D341Med (cell line): Measurements from ENCODE around the gene ATP2B1.

Experiments
- DNase-seq: peaks from one replicate; pipeline ENCODE4 v3.0.0; 2012; ENCODE audit warnings: low spot score

The ATP2B1 gene

DNA sequence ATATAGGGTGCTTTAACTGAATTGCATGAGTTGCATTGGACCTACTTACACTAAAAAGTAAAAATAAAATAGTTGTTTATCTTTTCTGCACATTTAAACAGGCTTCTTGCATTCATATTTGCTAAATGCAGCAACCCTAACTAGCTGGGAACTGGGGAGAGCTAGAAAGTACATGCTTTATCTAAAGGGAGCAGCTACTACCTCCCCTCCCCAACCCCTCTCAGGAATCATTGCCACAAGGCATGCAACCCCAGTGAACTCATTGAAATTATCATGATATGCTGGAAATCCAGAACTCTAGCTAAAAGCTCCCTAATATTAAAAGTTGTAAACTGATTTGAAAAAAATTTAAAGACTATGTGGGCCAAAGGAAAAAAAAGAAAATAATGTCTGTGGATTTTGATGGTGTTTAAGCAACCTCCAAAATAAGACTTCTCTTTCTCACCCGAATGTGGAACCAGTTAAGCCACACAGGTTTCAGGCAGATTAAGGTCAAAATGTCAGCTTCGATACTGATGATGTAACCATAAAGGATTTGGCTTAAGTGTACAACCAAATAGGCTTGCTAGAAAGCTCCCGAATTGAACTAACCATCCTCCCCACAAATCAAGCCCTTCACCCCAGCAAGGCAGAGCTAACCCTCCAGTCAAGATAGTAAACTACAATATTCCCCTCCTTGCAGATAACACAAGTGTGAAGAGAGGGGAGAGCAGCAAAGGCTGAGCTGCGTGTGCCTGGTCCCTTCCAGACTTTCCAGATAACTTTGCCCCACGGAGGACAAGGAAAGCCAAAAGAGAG lies 169.0 kb downstream of the ATP2B1 start:
- no peak for DNase-seq

DNA sequence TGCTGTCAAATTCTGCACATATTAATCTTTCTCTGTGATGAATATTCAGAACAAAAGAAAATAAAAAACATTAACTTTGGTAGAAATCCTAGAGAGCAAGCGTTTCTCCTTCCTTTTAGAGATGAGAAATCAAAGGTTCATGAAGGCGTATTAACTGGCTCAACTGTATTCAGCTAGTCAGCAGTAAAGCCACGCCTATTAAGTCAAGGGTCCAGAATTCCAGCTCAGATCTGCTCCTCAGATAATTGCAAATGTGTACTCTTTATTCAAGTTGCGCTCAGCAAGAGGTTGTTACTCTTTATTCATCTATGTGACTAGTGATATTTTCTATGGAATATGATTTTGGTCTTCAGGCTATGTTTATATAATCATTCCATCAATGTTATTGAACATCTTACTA lies 169.7 kb downstream of the ATP2B1 start:
- DNase-seq = no peak
